K562 (cell line): ENCODE results near the gene CPEB1. TPM values are rescaled to one million over a fixed set of nuclear protein-coding genes. Genes with fewer than 3 reads are reported as not detected.
A peak's percentile ranks its signal among the peaks of the same experiment; 100 is the strongest.

ENCODE experiments used
- ESRRA ChIP-seq: fragments of 450-650 bp; IDR thresholded peaks from 2 replicates; pipeline ENCODE4 v1.6.1; 2014; ENCODE audit warnings: low read depth, mild to moderate bottlenecking, moderate library complexity, borderline replicate concordance
- FIP1L1 ChIP-seq: fragments of 200-400 bp; formaldehyde crosslinking; IDR thresholded peaks from 2 replicates; pipeline ENCODE4 v1.6.1; 2018; ENCODE audit warnings: mild to moderate bottlenecking, low read depth, low read length; ENCODE audit not compliant: poor library complexity, severe bottlenecking
- KDM1A ChIP-seq, 2 experiments: fragments of 450-650 bp; IDR thresholded peaks; 2 replicates each; pipeline ENCODE4 v1.6.1; 2016; ENCODE audit warnings: mild to moderate bottlenecking in 2 of 2
- MAFF ChIP-seq: IDR thresholded peaks from 2 replicates; pipeline ENCODE4 v1.6.1; 2012; ENCODE audit warnings: low read length, improper control_type of control experiment
- MYBL2 ChIP-seq, 2 experiments: fragments of 450-650 bp in 1 of 2; sonication (generic) in 1 of 2; formaldehyde crosslinking in 1 of 2; IDR thresholded peaks; 2 replicates each; pipeline versions ENCODE4 v1.6.1 to v1.8.1; 2017 to 2022; ENCODE audit warnings: borderline replicate concordance in 1 of 2, inconsistent platforms in 1 of 2, low read depth in 1 of 2, mild to moderate bottlenecking in 1 of 2, missing genetic modification reagents in 1 of 2, moderate library complexity in 1 of 2
- NR2F6 ChIP-seq: fragments of 450-650 bp; formaldehyde crosslinking; IDR thresholded peaks from 2 replicates; pipeline ENCODE4 v1.4.0; 2020; ENCODE audit warnings: mild to moderate bottlenecking
- POLR2G ChIP-seq: fragments of 200-400 bp; formaldehyde crosslinking; IDR thresholded peaks from 2 replicates; pipeline ENCODE4 v1.6.1; 2017; ENCODE audit warnings: low read depth, mild to moderate bottlenecking, antibody characterized with exemption, low read length, moderate library complexity
- PYGO2 ChIP-seq: fragments of 450-650 bp; IDR thresholded peaks from 2 replicates; pipeline ENCODE4 v1.6.1; 2016; ENCODE audit warnings: mild to moderate bottlenecking, missing genetic modification characterization, moderate library complexity, missing compliant biosample characterization
- SRF ChIP-seq, 2 experiments: fragments of 250-450, 450-650 bp in 1 of 2; sonication (Bioruptor Pico) in 1 of 2; sonication (generic) in 1 of 2; formaldehyde crosslinking; IDR thresholded peaks; 2 replicates each; pipeline versions ENCODE4 v1.5.0 to v1.5.1; 2020 to 2022; ENCODE audit warnings: mild to moderate bottlenecking in 1 of 2, missing genetic modification reagents in 1 of 2
- SRSF3 ChIP-seq: fragments of 200-400 bp; formaldehyde crosslinking; IDR thresholded peaks from 2 replicates; pipeline ENCODE4 v1.6.1; 2016; ENCODE audit warnings: mild to moderate bottlenecking, low read length, moderate library complexity; ENCODE audit not compliant: insufficient read depth
- TCF7L2 ChIP-seq: fragments of 150-350 bp; IDR thresholded peaks from 2 replicates; pipeline ENCODE4 v1.6.1; 2016; ENCODE audit warnings: low read depth, mild to moderate bottlenecking, low read length, moderate library complexity
- U2AF1 ChIP-seq: fragments of 200-400 bp; formaldehyde crosslinking; optimal IDR thresholded peaks from 2 replicates; pipeline ENCODE3; 2017; ENCODE audit warnings: mild to moderate bottlenecking, low read depth, low read length, moderate library complexity
- ZFP1 ChIP-seq: fragments of 450-650 bp; formaldehyde crosslinking; IDR thresholded peaks from 2 replicates; pipeline ENCODE4 v1.4.0; 2020; ENCODE audit warnings: mild to moderate bottlenecking, mixed read lengths
- ZNF134 ChIP-seq: fragments of 250-450 bp; sonication (Bioruptor Pico); conservative IDR thresholded peaks from 2 replicates; pipeline ENCODE4 v1.4.0; 2020
- ZNF184 ChIP-seq: sonication (generic); formaldehyde crosslinking; IDR thresholded peaks from 2 replicates; pipeline ENCODE4 v1.5.0; 2020; ENCODE audit warnings: missing genetic modification reagents
- ZNF445 ChIP-seq: fragments of 250-450 bp; sonication (Bioruptor Pico); IDR thresholded peaks from 2 replicates; pipeline ENCODE4 v1.4.0; 2020; ENCODE audit warnings: low read depth, mild to moderate bottlenecking, moderate library complexity
- polyA plus RNA-seq, 8 experiments: library from polyadenylated mRNA; depleted of rRNA in 4 of 8; stranded (reverse) in 5 of 8; unstranded in 3 of 8; fragments of >200 nt; fragmentation: Nextera tagmentation in 2 of 8; fragmentation: Illumina TruSeq in 1 of 8; extraction: Ambion mirVana in 2 of 8; extraction: Trizol in 1 of 8; gene quantifications; 2 replicates each; pipeline versions ENCODE4 v1.2.1 to v1.2.3, GENCODE V29; 2011 to 2014; ENCODE audit warnings: inconsistent platforms in 1 of 8, missing spikeins in 1 of 8
- total RNA-seq, 7 experiments: library from RNA; depleted of rRNA in 6 of 7; stranded (reverse); fragments of >200 nt in 6 of 7; fragmentation: Illumina TruSeq in 2 of 7; extraction: Trizol in 2 of 7; gene quantifications; 2 replicates each; pipeline versions ENCODE4 v1.2.1 to v1.2.3, GENCODE V29; 2011 to 2021; ENCODE audit warnings: low replicate concordance in 1 of 7
- TF ChIP-seq, protein P1 (sequence below): sonication (generic); formaldehyde crosslinking; IDR thresholded peaks from 2 replicates; pipeline ENCODE4 v1.8.0; 2022; ENCODE audit warnings: mild to moderate bottlenecking, missing genetic modification reagents
- TF ChIP-seq, protein P2 (sequence below): sonication (generic); formaldehyde crosslinking; IDR thresholded peaks from 2 replicates; pipeline ENCODE4 v1.8.1; 2023; ENCODE audit warnings: mild to moderate bottlenecking, missing genetic modification reagents
- TF ChIP-seq, protein P3 (sequence below): sonication (generic); formaldehyde crosslinking; IDR thresholded peaks from 2 replicates; pipeline ENCODE4 v1.8.0; 2022; ENCODE audit warnings: missing genetic modification reagents, mild to moderate bottlenecking, borderline replicate concordance
- TF ChIP-seq, protein P4 (sequence below): fragments of 250-450 bp; sonication (Bioruptor Pico); IDR thresholded peaks from 2 replicates; pipeline ENCODE4 v1.8.0; 2021; ENCODE audit warnings: moderate library complexity, mild to moderate bottlenecking, inconsistent platforms

Gene CPEB1
- total and polyA plus RNA-seq, 9 of the 15 experiments (the other 6 are each of a cell fraction or from before 2014, with no cell fraction given): 2.2 to 13.4 (median 9.7) TPM

DNA sequence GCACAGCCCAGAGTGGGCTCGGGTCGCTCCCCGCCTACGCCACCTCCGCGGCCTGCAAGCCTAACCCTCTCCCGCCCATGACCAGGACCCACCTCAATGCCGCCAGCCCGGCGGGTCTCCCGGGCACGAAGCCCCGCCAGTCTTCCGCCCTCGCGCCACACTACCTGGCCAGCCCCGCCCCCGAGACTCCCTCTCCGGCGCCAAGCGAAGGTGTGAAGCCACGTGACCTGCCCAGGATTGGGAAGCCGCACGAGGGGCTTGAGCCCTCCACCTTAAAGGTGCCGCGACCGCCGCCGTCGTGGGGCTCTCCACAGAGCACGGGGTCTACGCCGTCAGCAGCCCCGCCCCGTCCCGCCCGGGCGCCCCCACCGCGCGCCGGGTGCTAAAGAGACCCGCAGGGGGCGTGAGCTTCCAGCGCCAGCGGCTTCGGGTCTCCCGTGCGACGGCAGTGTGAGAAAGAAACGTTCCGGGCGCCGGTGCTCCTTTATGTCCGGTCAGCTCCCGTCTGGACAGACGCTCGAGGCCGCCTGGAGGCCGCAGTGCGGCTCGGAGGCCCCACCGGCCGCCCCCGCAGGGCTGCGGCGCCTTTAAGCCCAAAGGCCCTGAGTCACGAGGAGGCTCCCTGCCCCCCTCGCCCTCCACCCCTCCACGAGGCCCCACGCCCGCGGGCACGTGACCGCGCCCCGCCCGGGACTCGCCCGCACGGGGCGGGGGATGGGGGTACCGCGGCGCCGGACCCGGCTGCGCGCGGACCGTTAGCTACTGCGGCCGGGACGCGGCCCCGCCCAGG lies at the start of gene CPEB1 (continued):
- TF ChIP-seq, protein P1, sequence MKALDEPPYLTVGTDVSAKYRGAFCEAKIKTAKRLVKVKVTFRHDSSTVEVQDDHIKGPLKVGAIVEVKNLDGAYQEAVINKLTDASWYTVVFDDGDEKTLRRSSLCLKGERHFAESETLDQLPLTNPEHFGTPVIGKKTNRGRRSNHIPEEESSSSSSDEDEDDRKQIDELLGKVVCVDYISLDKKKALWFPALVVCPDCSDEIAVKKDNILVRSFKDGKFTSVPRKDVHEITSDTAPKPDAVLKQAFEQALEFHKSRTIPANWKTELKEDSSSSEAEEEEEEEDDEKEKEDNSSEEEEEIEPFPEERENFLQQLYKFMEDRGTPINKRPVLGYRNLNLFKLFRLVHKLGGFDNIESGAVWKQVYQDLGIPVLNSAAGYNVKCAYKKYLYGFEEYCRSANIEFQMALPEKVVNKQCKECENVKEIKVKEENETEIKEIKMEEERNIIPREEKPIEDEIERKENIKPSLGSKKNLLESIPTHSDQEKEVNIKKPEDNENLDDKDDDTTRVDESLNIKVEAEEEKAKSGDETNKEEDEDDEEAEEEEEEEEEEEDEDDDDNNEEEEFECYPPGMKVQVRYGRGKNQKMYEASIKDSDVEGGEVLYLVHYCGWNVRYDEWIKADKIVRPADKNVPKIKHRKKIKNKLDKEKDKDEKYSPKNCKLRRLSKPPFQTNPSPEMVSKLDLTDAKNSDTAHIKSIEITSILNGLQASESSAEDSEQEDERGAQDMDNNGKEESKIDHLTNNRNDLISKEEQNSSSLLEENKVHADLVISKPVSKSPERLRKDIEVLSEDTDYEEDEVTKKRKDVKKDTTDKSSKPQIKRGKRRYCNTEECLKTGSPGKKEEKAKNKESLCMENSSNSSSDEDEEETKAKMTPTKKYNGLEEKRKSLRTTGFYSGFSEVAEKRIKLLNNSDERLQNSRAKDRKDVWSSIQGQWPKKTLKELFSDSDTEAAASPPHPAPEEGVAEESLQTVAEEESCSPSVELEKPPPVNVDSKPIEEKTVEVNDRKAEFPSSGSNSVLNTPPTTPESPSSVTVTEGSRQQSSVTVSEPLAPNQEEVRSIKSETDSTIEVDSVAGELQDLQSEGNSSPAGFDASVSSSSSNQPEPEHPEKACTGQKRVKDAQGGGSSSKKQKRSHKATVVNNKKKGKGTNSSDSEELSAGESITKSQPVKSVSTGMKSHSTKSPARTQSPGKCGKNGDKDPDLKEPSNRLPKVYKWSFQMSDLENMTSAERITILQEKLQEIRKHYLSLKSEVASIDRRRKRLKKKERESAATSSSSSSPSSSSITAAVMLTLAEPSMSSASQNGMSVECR (CRISPR knock-in tag): peak; percentile 72
- TF ChIP-seq FIP1L1: peak; percentile 71
- no peak for TF ChIP-seq PYGO2
- TF ChIP-seq, protein P2, sequence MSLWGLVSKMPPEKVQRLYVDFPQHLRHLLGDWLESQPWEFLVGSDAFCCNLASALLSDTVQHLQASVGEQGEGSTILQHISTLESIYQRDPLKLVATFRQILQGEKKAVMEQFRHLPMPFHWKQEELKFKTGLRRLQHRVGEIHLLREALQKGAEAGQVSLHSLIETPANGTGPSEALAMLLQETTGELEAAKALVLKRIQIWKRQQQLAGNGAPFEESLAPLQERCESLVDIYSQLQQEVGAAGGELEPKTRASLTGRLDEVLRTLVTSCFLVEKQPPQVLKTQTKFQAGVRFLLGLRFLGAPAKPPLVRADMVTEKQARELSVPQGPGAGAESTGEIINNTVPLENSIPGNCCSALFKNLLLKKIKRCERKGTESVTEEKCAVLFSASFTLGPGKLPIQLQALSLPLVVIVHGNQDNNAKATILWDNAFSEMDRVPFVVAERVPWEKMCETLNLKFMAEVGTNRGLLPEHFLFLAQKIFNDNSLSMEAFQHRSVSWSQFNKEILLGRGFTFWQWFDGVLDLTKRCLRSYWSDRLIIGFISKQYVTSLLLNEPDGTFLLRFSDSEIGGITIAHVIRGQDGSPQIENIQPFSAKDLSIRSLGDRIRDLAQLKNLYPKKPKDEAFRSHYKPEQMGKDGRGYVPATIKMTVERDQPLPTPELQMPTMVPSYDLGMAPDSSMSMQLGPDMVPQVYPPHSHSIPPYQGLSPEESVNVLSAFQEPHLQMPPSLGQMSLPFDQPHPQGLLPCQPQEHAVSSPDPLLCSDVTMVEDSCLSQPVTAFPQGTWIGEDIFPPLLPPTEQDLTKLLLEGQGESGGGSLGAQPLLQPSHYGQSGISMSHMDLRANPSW (CRISPR knock-in tag): no peak
- no peak for TF ChIP-seq SRSF3
- TF ChIP-seq ESRRA: peak; percentile 43; the same call in 1 of the 2 replicates
- TF ChIP-seq KDM1A (IDR thresholded peaks at IDR 0.05): no peak
- TF ChIP-seq ZFP1 (CRISPR knock-in tag): no peak
- TF ChIP-seq, protein P3, sequence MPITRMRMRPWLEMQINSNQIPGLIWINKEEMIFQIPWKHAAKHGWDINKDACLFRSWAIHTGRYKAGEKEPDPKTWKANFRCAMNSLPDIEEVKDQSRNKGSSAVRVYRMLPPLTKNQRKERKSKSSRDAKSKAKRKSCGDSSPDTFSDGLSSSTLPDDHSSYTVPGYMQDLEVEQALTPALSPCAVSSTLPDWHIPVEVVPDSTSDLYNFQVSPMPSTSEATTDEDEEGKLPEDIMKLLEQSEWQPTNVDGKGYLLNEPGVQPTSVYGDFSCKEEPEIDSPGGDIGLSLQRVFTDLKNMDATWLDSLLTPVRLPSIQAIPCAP (CRISPR knock-in tag): peak; percentile 78
- peak; percentile 38 for TF ChIP-seq U2AF1
- no peak for TF ChIP-seq MAFF
- no peak for TF ChIP-seq ZNF134
- TF ChIP-seq ZNF184 (CRISPR knock-in tag): no peak
- no peak for TF ChIP-seq MYBL2 (IDR thresholded peaks at IDR 0.05; ENCODE audit: low read depth)
- TF ChIP-seq MYBL2 (CRISPR knock-in tag; IDR thresholded peaks at IDR 0.05; ENCODE audit: borderline replicate concordance): no peak
- TF ChIP-seq POLR2G: peak; percentile 89
- no peak for TF ChIP-seq NR2F6 (CRISPR knock-in tag)
- no peak for TF ChIP-seq ZNF445 (CRISPR knock-in tag)
- no peak for TF ChIP-seq SRF (CRISPR knock-in tag; IDR thresholded peaks at IDR 0.05)
- TF ChIP-seq, protein P4, sequence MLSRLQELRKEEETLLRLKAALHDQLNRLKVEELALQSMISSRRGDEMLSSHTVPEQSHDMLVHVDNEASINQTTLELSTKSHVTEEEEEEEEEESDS (CRISPR knock-in tag): no peak
- TF ChIP-seq TCF7L2: no peak
